COLO829 (cell line): ENCODE results near the gene ARHGAP10.
"Not testable (repeated sequence)": the region's sequence is repeated elsewhere in the genome, so short reads cannot be mapped to it uniquely, and the experiment has no call there.

ENCODE experiments used
- DNase-seq: peaks from one replicate; pipeline ENCODE4 v3.0.0; 2012; ENCODE audit warnings: low spot score

The ARHGAP10 gene

GRCh38 chr4:147794787-147795413 is 63.0 kb downstream of the ARHGAP10 start:
- DNase-seq = no peak

GRCh38 chr4:147799057-147799456 is 67.2 kb downstream of the ARHGAP10 start:
- DNase-seq = not testable (repeated sequence)

- no peak for DNase-seq
Measured at GRCh38 chr4:147799986-147800555, 68.2 kb downstream of the ARHGAP10 start.

- no peak for DNase-seq
Measured at GRCh38 chr4:147801820-147802219, 69.9 kb downstream of the ARHGAP10 start.

- no peak for DNase-seq
Measured at GRCh38 chr4:147802346-147802745, 70.5 kb downstream of the ARHGAP10 start.

- DNase-seq = no peak
Measured at GRCh38 chr4:147805946-147806345, 74.1 kb downstream of the ARHGAP10 start.

- no peak for DNase-seq
Measured at GRCh38 chr4:147808447-147808846, 76.6 kb downstream of the ARHGAP10 start.

- DNase-seq = no peak
Measured at GRCh38 chr4:147809211-147809610, 77.3 kb downstream of the ARHGAP10 start.

- DNase-seq = no peak
Measured at GRCh38 chr4:147811878-147812277, 80.0 kb downstream of the ARHGAP10 start.

- DNase-seq = no peak
Measured at GRCh38 chr4:147813109-147813773, 81.4 kb downstream of the ARHGAP10 start.

GRCh38 chr4:147813973-147814372 is 82.1 kb downstream of the ARHGAP10 start:
- DNase-seq = no peak

- DNase-seq = no peak
Measured at GRCh38 chr4:147814376-147814775, 82.5 kb downstream of the ARHGAP10 start.

- no peak for DNase-seq
Measured at GRCh38 chr4:147815741-147816140, 83.9 kb downstream of the ARHGAP10 start.

- DNase-seq = no peak
Measured at GRCh38 chr4:147816382-147817254, 84.7 kb downstream of the ARHGAP10 start.

- no peak for DNase-seq
Measured at GRCh38 chr4:147820975-147821374, 89.1 kb downstream of the ARHGAP10 start.

GRCh38 chr4:147821555-147821954 is 89.7 kb downstream of the ARHGAP10 start:
- no peak for DNase-seq

GRCh38 chr4:147822128-147822527 is 90.2 kb downstream of the ARHGAP10 start:
- no peak for DNase-seq

- no peak for DNase-seq
Measured at GRCh38 chr4:147823130-147823529, 91.2 kb downstream of the ARHGAP10 start.

GRCh38 chr4:147824316-147824715 is 92.4 kb downstream of the ARHGAP10 start:
- no peak for DNase-seq

GRCh38 chr4:147824884-147825283 is 93.0 kb downstream of the ARHGAP10 start:
- no peak for DNase-seq

- no peak for DNase-seq
Measured at GRCh38 chr4:147825451-147826287, 93.8 kb downstream of the ARHGAP10 start.

- DNase-seq = no peak
Measured at GRCh38 chr4:147826288-147826646, 94.4 kb downstream of the ARHGAP10 start.
